NK-92 (cell line): ENCODE results near the gene COL23A1.
"Not testable (repeated sequence)": the region's sequence is repeated elsewhere in the genome, so short reads cannot be mapped to it uniquely, and the experiment has no call there.

Experiments used
- DNase-seq: peaks from one replicate; lab custom pipeline; 2025; ENCODE audit not compliant: unreplicated experiment; lab: John Stamatoyannopoulos, UW

Gene COL23A1

DNA sequence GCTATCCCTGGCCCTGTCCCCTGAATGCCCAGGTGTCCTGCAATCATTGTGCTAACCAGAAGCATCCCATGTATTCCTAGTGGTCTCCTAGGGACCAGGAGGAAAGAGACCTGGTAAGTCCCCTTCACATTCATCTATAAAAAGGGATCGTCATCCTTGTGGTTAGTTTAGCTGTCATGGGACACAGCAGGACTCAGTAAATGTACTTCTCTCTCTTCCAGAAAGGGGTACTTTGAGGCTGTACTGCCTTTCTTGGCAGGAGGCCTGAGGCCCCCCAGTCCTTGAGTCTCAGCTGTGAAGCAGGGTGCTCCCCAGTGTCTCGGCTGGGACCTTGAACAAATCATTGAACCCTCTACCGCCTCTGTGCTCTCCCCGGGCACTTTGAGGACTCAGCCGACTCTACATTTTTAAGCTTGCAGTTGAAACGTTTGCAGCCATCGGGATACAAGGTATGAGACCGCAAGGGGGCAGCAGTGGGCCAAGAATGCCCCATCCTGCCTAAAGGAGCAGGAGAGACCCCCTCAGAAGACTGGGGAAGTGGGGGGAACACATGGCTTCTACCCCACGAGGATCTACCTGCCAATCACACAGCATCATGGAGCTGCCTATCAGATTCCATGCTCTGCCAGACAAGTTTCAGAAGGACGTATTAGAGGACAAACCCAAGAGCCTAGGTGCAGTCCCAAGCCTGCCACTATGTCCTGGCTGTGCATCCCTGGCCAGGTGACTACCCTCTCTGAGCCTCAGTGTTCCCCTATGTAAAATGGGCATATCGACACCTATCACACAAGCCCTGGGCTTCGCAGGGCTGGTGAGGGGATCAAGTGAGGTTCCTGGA, 355.2 kb downstream of the COL23A1 start:
- DNase-seq: no peak

DNA sequence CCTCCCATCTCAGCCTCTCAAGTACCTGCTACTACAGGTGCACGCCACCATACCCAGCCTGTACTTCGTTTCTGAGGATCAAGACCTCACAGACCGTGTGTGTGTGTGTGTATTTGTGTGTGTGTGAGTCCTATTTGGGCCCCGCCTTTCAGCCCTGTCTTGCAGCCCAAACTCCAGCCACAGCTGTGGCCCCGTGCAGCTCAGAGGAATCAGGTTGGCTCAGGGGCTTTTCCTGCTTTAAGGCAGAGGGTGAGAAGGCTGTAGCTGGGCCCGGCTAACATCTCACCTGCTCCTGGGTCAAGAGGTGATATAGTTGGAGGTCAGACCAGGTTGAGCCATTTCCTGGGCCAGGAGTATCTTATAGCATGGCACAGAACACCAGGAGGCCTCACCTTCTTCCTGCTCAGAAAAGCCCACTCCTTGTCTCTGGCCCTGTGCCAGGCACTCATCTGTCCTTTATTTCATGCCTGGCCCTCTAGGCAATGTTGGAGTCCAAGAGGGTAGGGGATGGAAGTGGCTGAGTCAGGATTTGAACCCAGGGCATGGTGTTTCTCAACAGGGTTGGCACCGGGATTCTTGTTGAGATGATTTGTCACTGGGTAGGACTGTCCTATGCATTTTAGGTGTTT, 356.0 kb downstream of the COL23A1 start:
- DNase-seq: no peak

DNA sequence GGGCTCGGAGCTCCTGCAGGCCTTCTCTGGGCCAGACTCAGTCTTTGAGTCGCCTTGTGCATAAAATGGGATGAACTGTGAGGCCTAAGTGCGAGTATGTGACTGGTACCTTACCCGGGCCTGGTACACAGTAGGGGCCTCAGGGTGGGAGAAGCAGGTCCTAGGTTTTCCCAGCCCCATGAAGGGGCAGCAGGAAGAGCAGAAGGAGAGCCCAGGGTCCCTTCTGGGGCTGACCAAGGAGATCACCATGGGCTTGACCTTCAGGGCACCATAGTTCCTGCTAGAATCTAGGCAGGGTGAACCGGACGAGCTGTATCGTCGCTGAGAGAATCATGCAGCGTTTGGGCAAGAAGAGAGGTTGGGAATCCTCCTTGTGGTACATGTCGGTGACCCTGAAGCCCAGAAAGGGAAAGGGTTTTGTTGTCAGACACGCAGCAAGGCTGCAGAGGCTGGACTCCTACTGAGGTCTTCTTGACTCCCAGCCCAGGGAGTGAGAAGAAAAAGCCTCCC, 357.2 kb downstream of the COL23A1 start:
- DNase-seq: no peak

DNA sequence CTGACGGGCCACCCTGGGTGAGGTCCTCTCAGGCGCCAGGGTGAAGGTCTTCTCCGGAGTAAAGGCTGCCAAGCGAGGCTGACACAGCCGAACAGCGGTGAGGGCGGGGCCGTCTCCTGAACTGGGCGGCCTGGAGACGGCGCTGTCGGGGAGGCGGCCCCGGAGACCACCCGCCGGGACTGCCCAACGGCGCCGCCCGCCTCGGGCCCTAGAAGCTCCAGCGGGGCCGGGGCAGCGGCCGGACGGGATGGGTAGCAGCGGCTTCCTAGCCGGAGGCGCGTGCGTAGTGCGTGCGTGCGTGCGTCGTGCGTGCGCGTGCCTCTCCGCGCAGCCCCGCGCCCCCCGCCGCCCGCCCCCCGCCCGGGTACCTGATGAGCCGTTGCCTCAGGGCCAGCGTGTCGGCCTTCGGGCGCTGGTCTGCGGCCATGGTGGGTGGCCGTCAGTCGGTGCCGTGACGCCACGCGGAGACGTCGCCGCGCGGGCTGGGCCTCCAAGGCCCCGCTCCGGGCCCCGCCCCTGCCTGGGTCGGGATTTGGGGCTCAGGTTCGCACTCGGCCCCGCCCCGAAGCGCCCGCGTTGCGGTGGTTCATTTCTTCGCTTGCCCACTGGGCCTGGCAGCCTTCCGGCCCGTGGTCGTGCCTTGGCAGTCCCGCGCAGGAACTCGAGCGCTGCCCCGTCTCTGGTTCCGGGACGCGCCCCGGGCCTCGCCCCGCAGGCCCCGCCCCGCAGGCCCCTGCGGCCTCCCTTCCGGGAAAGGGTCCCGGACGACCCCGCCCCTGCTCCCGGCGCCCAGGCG, 357.9 kb downstream of the COL23A1 start, which contains the start of gene PHYKPL:
Gene PHYKPL, minus strand, starts transcription at position 679 of the 796 bp plus-strand sequence. Its CDS starts 252 bp downstream, at position 427.
- no peak for DNase-seq

DNA sequence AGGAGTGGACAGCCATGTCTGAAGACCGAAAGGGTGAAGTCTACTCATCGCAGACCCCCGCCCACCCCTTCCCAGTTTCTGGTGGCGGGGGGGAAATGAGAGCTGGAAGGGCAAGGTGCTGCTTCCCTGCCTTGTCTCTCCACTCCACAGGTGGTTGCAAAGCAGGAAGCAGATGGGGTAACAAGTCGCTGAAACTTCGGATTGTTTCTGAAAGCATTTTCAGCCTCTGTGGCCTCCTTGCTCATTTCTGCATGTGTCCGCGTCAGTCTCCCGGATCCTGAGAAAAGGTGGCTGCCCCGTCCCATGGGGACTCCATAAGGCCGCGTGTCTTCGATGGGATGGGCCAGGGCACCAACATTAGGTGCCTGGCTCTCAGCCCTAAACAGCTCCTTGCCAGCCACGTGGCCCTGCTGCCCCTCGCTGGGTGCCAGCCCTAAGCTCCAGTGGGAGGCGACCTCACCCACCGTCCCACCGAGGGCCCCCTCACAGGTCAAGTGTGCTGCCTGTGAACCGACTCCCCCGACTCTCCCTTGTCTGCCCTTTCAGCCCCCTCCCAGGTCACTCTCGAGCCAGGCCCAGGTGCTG, 358.6 kb downstream of the COL23A1 start:
- no peak for DNase-seq

DNA sequence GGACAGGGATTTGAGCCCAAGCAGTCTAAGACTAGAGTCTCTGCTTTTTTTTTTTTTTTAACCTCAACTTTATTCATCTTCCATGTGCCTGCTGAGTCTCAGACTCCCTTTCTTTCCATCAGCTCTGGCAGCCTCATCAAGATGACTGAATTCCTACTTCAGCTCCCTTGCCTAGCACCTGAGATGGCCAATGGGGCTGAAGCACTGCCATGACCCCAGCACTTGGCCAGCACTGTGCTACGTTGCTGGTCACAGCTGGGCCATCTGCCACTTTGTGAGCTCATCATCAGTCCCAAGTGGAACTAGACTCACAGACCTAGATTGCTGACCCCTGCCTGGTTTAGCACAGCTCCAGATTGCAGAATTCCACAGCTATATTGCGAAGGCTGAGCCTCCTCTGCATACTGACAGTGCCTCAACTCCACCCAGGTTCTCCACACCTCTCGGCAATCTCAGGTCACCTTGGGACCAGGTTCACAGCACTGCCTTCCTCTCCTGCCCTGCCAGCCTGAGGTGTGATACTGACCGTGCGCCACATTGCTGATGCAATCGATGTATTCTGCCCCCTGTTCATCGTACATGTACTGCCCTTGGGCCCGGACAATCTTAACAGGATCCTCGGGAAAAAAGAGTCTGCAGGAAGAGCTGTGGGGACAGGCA, 359.2 kb downstream of the COL23A1 start:
- DNase-seq: no peak

DNA sequence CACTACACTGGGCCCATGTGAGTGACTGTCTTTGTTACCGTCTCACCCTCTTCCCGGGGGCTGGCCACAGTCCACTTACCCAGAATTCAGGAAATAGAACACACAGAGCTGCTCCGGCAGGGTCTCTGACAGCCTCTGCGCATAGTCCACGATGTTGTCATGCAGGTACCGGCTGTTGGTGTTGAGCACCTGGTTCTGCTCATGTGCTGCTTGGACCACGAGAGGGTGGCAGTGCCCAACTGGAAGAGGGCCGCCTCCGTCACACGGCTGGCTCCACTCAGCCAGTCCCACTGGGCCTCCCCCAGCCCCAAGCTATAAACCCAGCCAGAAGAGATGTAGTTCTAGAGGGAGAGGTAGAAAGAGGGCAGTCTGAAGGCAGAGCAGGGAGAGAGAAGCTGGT, 360.3 kb downstream of the COL23A1 start:
- no peak for DNase-seq

DNA sequence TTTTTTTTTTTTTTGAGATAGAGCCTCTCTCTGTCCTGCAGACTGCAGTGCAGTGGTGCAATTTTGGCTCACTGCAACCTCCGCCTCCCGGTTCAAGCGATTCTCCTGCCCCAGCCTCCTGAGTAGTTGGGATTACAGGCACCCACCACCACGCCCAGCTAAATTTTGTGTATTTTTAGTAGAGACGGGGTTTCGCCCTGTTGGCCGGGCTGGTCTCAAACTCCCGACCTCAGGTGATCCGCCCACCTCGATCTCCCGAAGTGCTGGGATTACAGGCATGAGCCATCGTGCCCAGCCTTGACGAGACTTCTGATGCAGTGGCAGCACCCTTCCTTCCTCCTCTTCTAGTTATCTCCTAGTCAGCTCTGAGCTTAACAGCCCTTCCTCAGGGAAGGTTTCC, 361.1 kb downstream of the COL23A1 start:
- not testable (repeated sequence) for DNase-seq

DNA sequence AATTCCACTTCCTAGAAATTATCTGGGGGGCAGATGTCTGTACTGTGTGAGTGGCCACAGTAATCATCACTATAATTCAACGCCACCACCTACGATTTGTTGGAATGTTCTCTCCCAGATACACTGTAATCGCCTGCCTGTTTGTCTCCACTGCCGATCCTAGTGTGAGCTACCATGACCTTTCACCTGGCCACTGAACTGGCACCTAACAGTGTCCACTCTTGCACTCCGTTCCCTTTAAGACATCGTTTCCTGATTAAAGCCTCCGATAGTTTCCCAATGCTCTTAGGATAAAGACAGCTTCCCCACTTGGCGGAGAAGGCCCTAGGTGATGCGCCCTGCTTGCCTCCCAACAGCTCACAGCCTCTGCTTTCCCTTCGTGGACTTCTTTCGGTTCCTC, 361.6 kb downstream of the COL23A1 start:
- DNase-seq: no peak

DNA sequence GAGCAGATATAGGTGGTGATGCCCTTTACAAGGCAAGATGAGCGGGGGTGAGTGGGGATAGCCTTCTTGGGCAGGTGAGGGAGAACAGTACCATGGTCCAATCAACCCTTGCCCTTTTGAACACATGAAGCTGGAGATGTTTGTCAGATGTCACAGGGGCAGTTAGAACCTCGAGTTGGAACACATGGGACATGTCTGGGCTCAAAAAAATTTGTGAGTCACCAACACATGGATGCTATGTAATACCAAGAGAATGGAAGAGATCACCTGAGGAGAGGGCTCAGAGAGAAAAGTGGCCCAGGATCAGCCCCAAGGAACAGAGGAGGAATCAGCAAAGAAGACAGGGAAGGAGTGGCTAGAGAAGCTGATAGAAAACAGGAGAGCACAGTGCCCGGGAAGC, 362.3 kb downstream of the COL23A1 start:
- DNase-seq: no peak

DNA sequence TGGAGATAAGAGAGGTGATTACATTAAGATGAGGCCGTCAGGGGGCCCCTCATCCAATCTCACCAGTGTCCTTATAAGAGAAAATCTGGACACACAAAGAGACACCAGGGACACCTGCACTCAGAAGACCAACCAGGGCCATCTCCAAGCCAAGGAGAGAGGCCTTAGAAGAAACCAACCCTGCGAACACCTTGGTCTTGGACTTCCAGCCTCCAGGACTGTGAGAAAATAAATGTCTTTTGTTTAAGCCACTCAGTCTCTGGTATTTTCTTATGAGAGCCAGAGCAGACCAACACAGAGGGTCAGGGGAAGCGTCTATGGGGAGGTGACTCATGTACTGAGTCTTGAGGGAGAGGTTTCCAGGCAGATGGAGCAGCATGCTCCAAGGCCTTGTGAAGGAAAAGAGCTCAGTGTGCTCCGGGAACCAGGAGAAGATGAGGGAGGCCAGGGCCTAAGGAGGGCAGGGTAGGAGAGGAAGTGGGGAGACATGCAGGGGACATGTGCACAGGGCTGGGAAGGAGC, 363.0 kb downstream of the COL23A1 start:
- DNase-seq: no peak

DNA sequence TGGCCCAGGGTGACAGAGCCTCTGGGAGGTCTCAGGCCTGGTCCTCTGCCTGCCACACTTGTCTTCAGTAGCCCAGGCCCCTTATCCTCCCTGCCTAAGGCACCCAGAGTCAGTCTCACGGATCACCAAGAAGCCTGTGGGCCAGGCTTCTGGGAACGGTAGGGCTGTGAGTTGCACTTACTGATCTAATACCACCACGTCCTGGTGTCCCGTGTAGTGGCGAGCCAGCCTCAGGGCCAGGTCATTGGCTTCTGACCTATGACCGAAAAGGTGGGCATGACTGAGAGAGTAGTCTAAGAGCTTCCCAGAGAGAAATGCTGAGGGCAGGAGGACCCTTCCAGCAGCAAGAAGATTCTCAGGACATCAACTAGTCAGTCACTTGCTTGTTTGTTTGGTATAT, 365.0 kb downstream of the COL23A1 start:
- no peak for DNase-seq

DNA sequence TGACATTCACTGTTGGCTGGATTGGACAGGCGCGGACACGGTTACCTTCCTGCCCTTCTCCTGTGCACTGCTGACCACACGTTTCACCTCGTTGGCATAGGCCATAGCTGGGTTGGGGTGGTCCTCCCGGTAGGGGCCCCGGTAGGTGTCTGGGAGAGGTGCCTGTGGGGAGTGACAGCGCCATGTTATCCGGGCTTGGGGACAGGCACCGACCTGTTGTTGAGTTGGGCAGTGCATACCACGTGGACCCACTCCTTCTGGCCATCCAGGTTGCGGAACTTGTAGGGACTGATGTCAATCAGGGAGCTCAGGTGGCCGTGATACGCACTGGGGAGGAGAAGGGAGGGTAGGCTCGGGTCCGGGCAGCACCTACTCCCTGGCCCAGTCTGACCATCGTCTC, 365.8 kb downstream of the COL23A1 start:
- DNase-seq: no peak

DNA sequence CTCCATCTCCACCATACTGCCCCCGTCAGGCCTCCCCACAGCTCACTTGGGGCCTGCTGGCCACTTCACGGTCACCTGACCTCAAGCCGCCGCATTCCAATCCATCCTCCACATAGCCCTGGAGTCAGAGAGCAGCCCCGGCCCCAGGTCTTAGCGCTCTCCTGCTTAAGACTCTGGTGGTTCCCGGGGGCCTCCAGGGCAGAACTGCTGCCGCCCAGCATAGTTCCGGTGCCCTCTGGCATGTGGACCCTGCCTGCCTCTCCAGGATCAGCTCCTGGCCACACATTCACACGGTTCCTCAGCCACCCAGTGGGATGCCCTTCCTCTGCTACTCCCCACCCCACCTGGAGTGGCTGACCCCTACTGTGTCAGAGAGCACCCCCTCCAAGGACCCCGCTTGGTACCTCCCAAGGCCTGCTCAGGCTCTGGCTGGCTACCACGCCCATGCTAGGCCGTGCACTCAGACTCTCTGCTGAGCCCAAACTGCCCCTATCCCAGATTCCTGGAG, 366.3 kb downstream of the COL23A1 start:
- DNase-seq: no peak

DNA sequence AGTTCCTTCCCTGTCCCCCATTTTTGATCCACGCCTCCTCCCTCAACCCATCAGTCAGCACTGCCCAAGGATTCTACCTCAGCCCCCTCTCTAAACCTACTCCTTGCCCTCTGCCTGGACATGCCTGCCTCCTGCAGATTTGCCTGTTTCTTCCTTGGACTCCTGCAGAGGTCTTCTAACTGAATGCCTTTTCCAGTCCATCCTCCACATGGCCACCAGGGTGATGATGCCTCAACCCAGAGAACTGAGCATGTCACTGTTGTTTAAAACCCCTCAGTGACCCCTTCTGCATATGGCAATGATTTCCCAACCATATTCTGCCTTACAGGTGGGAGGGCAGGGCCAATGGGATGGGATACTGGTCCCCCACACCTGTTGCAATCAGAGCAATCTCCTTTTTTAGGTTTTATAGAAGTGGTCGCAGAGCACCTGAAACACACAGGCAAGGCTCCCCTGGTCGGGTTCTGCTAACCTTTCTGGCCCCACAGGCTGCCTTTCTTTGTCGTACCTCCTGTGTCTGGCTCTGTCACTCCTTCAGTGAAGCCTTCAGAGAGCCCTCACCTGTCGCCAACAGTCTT, 366.9 kb downstream of the COL23A1 start:
- no peak for DNase-seq

DNA sequence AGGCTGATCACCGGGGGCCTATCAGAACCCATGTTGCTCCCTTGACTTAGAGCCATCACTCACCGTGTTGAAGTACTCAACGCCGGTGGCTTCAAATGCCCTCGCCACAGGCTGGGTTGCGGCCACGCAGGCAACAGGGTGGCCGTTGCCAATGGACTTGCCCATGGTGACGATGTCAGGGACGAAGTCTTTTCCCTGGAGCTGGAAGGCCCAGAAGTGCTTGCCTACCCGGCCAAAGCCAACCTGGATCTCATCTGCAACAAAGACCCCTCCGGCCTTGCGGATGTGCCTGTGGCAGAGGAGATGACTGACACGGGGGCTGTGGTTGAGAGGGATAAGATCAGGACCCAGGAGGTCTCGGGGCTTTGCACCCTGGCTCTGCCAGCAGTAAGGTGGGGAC, 367.9 kb downstream of the COL23A1 start:
- no peak for DNase-seq

DNA sequence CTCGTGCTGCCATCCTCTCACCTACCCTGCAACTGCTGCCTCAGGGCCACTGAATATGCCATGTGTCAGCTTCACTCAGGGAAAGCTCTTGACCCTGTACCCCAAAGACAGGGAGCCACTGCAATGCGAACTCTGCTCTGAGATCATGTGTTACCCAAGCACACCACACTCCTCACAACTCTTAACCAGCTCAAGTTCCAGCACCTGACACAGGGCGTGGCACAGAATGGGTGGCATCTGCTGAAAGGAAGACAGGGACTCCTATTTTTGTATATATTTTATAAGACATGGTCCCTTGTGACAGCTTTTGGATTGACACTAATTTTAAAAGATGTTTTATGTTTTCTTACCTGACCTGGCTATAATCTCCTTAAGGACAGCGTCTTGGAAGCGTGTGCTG, 368.3 kb downstream of the COL23A1 start:
- no peak for DNase-seq

DNA sequence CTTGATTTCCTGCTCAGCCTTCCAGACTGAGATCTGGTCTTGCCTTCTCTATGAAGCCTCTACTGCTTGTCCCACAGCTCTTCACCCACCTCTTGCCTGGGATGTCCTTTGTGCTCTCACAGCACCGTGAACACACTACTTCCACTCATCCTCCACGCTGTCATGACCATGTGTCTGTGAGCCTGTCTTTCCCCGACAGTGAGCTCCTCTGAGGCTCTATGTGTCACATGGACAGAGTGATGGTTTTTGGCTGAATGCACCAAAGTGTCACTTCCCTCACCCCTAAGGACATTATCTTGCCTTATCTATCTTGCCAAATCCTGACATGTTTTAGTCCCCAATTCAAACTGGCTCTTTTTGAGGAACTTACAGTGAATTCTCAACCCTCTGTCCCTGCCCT, 368.9 kb downstream of the COL23A1 start:
- DNase-seq: no peak

DNA sequence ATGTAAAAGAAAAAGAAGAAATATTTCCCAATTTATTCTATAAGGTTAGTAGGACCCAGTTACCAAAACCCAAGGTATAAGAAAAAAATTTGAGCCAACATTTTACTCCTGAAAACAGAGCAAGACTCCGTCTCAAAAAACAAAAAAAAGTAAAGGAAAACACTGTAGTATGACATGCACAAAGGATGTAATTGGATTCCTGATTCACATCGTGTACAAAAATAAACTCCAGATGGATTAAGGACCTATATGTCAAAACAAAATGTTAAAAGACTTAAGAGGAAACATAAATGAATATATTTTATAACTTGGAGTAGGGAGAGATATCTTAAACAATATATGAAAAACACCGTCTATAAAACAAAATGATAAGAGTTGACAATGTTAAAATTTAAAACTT, 371.4 kb downstream of the COL23A1 start:
- DNase-seq: no peak

DNA sequence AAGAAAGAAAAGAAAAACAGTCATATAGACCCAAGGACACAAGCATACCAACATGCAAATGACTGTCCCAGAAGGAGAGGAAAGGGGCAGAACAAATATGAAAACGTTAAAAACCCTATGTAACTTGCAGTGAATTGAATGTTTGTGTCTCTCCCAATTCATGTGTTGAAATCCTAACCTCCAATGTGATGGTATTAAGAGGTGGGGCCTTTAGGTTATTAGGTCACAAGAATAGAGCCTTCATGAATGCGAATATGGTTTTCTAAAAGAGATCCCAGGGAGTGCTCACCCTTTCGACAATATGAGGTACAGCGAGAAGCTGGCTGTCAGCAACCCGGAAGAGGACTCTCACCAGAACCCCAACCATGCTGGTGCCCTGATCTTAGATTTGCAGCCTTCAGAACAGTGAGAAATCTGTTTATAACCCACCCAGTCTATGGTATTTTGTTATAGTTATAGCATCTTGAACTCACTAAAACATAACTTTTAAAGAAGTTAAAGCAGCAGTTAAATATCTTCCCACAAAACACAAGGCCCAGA, 371.9 kb downstream of the COL23A1 start:
- DNase-seq: no peak
